Stimulated activated CD8-positive, alpha-beta memory T cell treated with anti-CD3 and anti-CD28 coated beads, Interleukin-12 subunit alpha, Interleukin-12 subunit beta, amount 100 ng/mL, for 24 hours (primary cell): ENCODE measurements around the gene CHAF1B.
"Not testable (repeated sequence)": the region's sequence is repeated elsewhere in the genome, so short reads cannot be mapped to it uniquely, and the experiment has no call there.

Source experiments
- DNase-seq: peaks from one replicate; pipeline ENCODE4 v3.0.0-alpha.2; 2020; ENCODE audit errors: extremely low read depth

CHAF1B gene

GRCh38 chr21:36385233-36386030 lies at the start of gene CHAF1B:
Gene CHAF1B (plus strand): TSS chr21:36385392. CDS start chr21:36386137, 745 bp downstream.
- peak; percentile 64 for DNase-seq

GRCh38 chr21:36337099-36337509 lies 48.1 kb upstream of the CHAF1B start:
- no peak for DNase-seq

- DNase-seq = no peak
Measured at GRCh38 chr21:36338975-36339374, 46.2 kb upstream of the CHAF1B start.

GRCh38 chr21:36342581-36342980 lies 42.6 kb upstream of the CHAF1B start:
- DNase-seq = not testable (repeated sequence)

- no peak for DNase-seq
Measured at GRCh38 chr21:36344931-36345330, 40.3 kb upstream of the CHAF1B start.

GRCh38 chr21:36347278-36347961 lies 37.8 kb upstream of the CHAF1B start:
- no peak for DNase-seq

GRCh38 chr21:36347962-36348328 lies 37.2 kb upstream of the CHAF1B start:
- DNase-seq = no peak

GRCh38 chr21:36349315-36349714 lies 35.9 kb upstream of the CHAF1B start:
- DNase-seq = no peak

GRCh38 chr21:36350282-36350910 lies 34.8 kb upstream of the CHAF1B start:
- no peak for DNase-seq

- no peak for DNase-seq
Measured at GRCh38 chr21:36354918-36355680, 30.1 kb upstream of the CHAF1B start.

- no peak for DNase-seq
Measured at GRCh38 chr21:36355868-36356267, 29.3 kb upstream of the CHAF1B start.

GRCh38 chr21:36359185-36359584 lies 26.0 kb upstream of the CHAF1B start:
- no peak for DNase-seq

GRCh38 chr21:36369064-36369685 lies 16.0 kb upstream of the CHAF1B start:
- DNase-seq = no peak

- no peak for DNase-seq
Measured at GRCh38 chr21:36375994-36376393, 9.2 kb upstream of the CHAF1B start.

- no peak for DNase-seq
Measured at GRCh38 chr21:36377391-36377842, 7.8 kb upstream of the CHAF1B start.

GRCh38 chr21:36379251-36379650 lies 5.9 kb upstream of the CHAF1B start:
- no peak for DNase-seq

GRCh38 chr21:36381841-36382589 lies 3.2 kb upstream of the CHAF1B start:
- DNase-seq = no peak

GRCh38 chr21:36382722-36383121 lies 2.5 kb upstream of the CHAF1B start:
- DNase-seq = not testable (repeated sequence)

GRCh38 chr21:36384885-36385232 lies 333 bp upstream of the CHAF1B start:
- DNase-seq = no peak

GRCh38 chr21:36386031-36386642 lies 945 bp downstream of the CHAF1B start:
- no peak for DNase-seq
